ENCODE results near the gene PAFAH2.
"Not testable (repeated sequence)": the region's sequence is repeated elsewhere in the genome, so short reads cannot be mapped to it uniquely, and the experiment has no call there.

PAFAH2 gene

DNA sequence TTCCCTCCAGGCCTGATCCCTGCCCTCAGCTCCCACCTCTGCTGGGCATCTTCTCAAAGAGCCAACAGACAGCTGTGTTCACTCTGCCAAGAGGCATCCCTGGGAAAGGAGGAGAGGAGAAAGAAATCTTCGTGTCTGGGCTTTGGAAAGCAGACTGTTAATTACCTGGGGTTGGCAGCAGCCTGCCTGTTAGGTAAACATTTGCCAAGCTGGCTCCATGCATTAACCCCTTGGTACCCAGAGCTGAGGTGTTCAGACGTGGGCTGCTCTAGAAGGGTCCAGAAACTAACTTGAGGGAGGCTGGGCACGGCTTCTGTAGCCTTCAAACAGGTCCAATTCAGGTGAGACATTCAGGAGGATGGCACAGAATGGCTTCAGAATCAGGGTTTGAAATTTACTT lies 15.0 kb upstream of the PAFAH2 start:
- no peak for DNase-seq (ENCODE audit: low read depth in 3 of 3)

GRCh38 chr1:26010825-26011224 lies 13.0 kb upstream of the PAFAH2 start:
- no peak for DNase-seq (ENCODE audit: low read depth in 3 of 3)

GRCh38 chr1:26009796-26010447 lies 12.1 kb upstream of the PAFAH2 start:
- DNase-seq (ENCODE audit: low read depth in 3 of 3): no peak

DNA sequence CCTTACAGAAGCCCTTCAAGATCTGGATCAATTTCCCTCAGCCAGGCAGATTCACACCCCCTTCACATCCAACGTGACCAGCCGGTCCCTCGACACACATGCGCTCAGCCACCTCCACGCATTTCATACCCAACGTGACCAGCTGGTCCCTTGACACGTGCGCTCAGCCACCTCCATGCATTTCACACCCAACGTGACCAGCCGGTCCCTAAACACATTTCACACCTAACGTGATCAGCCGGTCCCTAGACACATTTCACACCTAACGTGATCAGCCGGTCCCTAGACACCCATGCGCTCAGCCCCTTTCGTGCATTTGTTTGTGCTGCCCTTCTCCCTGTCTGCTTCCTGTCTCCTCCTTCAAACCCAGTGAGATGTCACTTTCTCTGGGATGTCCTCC lies 8.8 kb upstream of the PAFAH2 start:
- no peak for DNase-seq (ENCODE audit: low read depth in 3 of 3)

DNA sequence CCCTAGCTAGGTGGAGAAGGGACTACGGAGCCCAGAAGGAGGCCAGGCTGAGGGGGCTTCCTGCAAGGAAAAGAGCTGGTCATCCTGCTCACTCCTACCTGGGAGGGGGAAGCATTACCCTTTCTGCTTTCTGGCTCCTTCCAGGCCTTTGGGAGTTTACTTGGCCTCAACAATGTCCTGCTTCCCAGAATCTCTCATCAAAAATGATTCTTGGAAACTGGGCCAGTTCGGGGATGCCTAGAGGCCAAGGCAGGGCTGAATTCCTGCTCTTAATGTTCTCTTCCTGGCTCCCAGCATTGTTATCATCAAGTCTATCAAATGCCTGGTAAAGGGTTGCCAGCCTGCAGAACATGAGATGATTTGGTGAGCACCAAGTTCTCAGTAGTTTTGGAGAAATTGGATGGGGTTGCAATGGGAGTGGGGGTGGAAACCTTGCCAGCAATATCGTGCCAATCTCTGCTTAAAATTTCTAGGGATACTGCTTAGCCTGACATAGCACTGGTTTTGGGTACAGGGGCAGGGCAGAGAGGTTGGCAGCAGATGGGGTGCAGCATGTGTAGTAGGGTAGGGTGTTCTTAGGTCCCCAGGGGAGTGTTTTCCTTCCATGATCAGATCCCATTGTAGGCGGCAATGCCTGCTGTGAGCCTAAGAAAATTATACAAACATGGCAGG lies 7.7 kb upstream of the PAFAH2 start:
- no peak for DNase-seq (ENCODE audit: low read depth in 3 of 3)

DNA sequence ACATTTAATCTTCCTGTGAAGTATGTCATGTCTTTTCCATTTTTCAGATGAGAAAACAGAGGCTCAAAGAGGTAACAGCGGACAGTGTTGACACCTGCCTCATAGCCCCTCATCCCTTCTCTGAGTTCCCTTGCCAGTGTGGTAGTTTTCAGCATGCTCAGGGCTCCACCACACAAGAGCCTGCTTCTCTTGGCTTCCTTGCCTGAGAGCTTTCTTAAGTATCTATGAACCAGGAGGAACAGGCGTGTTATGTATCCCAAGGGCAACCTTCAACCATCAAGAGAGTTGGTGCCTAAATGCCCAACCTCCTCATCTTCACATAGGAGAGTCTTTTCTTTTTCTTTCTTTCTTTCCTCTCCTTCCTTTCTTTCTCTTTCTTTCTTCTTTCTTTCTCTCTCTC lies 5.9 kb upstream of the PAFAH2 start:
- DNase-seq (ENCODE audit: low read depth in 3 of 3): no peak

- DNase-seq (ENCODE audit: low read depth in 3 of 3): no peak
These were observed 5.4 kb upstream of the PAFAH2 start for GRCh38 chr1:26003262-26003661.

DNA sequence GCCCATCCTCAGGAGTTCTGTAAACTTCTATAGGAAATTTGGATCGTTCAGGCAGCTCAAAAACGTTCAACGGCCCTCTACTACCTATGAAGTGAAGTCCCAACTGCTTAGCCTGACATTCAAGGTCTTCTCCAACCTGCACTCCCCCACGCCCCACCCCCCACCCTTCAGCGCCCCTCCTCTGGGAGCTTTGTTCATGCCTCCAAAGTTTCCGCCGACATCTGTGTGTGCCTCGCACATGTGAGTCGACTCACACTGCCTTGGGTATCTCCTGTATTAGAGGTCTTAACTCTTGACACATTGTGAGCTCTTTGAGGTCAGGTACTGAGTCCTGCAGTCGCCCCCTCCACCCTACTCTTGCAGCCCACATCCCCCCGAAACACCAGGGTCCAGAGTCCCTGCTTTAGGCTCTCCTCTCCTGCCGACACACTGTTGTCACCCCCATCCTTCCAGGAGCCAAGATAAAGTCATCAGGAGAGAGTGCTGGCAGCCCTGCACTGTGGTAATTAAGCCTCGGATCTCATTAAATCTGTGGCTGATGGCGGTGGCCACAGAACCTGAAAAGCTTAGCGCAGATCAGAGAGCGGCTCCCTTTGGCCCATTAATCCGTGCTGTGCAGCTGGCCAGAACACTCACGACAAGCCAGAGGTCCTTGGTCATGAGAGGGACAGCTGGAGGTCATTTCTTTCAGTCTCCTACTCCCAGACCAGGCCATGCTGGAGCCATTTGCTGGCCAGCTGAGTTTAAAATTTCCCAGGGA lies 1.4 kb upstream of the PAFAH2 start:
- no peak for DNase-seq (ENCODE audit: low read depth in 3 of 3)

DNA sequence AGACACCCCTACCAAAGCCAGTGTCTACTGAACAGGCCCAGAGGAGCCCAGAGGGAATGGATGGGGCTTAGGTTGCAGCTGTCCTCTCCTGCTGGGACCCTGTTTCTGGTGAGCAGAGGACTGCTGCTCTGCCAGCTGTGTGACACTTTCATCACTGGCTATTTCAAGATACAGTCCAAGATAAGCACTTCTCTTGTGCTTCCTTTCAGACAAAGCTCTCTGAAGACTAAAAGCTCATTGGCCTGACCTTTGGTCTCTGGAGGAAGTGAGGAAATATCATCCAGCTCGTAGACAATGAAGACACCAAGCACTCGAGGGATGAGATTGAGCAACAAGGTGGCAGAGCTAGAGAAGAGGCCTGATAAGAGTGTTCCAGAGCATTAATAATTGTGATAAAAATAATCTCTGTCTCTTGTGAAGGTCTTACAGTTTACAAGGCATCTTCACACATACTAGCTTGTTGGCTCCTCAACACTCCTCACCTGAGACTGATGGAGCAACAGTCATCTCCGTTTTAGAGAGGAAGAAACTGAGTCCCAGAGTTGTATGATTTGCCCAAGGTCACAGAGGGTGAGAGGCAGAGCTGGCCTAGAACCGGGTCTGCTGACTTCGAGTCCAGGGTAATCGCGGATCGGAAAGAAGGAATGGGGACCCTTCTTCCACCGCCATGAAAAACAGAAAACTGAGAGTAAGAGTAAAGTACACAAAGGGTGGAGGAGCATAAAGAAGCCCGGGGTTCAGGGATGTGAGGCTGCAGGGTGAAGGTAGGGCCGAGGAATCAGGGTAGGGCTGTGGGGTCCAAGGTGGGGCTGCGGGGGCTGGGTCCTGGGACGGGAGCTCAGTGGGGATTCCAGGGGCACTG lies 666 bp downstream of the PAFAH2 start:
- DNase-seq (ENCODE audit: low read depth in 3 of 3): no peak

DNA sequence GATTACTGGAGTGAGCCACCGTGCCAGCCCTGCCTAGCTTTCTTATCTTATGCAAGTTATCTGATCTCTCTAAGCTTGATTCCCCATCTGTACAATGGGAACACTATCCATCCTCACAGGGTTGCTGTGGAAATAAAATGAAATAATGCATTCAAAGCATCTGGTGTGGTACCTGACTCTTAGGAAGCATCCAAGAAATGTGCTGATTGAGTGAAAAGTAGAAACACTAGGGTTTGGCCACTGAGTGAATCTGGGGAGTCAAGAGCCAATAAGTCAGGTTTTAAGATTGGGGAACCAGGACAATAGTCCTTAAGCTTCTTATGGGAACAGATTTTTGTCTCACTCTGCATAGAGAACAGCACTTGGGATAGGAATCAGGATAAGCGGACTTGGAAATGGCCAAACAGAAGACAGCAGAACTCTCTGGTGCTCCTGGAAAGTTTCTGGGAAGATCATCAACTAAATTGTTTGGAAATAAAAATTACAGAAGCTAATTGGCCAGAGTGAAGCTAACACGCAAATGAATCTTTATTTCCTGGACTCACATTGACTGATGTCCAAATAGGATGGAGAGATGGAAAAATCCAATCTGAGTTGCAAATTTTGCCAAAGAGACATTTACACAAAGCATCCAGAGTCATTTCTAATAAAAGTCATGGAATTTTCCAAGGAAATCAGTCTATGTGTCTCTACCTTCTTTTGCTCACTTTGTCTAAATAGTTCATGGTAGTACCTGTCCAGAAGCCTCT lies 3.3 kb downstream of the PAFAH2 start:
- DNase-seq (ENCODE audit: low read depth in 3 of 3): no peak

GRCh38 chr1:25993197-25993951 lies 4.5 kb downstream of the PAFAH2 start:
- no peak for DNase-seq (ENCODE audit: low read depth in 3 of 3)

GRCh38 chr1:25992689-25993171 lies 5.1 kb downstream of the PAFAH2 start:
- DNase-seq (ENCODE audit: low read depth in 3 of 3): no peak

- DNase-seq (ENCODE audit: low read depth in 3 of 3): no peak
These were observed 5.8 kb downstream of the PAFAH2 start for GRCh38 chr1:25991937-25992688.

DNA sequence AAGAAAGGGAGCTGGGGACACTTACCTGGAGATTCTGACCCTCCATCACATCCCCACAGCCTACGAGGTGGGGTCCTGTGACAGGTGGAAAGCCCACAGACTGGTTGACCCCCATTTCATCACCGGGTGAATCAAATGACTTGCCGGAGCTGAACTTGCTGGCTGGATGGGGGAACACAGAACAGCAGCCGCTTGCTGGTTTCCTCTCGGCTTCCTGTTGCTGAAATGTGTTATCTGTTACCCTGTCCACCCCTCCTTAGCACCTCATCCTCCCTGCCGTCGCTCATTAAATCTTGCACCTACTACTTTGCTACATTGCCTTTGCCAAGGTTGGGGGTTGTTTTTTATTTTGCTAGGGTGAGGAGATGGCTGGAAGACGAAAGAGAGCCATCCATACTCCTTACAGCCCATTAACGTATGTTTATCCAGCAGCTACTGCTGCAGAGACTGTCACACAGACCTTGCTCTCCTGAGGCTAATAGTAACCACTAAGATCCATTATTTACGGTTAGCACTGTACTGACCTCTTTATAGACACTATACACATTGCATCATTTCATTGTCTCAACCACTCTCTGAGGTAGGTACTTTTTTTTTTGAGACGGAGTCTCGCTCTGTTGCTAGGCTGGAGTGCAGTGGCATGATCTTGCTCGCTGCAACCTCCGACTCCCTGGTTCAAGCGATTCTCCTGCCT lies 7.0 kb downstream of the PAFAH2 start:
- peak in 2 of 3 experiments; percentile 13 to 21 for DNase-seq (ENCODE audit: low read depth in 3 of 3)

DNA sequence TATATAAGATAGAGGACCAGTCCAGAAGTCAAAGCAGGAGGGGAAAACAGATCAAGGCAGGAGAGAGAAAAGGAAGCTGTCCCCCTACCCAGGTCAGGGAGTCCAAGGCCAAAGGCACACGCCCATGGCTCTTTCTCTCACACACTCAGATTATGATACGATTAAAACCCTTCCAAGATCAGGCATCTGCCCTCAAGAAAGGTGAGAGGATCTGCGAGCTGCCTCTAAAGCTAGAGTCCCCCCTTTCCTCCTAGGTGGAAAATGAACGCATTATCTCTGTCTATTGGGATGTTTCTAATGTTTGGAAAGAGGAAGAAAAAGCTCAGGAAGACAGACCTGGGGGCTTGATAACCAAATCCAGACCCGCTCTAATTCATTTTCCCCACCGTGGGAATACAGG lies 7.6 kb downstream of the PAFAH2 start:
- DNase-seq (ENCODE audit: low read depth in 3 of 3): no peak

GRCh38 chr1:25989440-25990234 lies 8.2 kb downstream of the PAFAH2 start:
- DNase-seq (ENCODE audit: low read depth in 3 of 3): no peak

- DNase-seq (ENCODE audit: low read depth in 3 of 3): no peak
These were observed 9.9 kb downstream of the PAFAH2 start for GRCh38 chr1:25987951-25988350.

DNA sequence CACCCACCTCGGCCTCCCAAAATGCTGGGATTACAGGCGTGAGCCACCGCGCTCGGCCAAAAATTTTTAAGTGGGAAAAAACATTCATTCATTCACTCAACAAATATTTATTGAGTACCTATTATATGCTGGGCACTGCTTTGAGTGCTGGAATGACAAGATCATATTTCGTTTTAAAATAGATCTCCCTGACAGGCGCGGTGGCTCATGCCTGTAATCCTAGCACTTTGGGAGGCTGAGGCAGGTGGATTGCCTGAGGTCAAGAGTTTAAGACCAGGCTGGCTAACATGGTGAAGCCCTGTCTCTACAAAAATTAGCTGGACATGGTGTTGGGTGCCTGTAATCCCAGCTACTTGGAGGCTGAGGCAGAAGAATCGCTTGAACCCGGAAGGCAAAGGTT lies 11.1 kb downstream of the PAFAH2 start:
- not testable (repeated sequence) for DNase-seq (ENCODE audit: low read depth in 3 of 3)
